Activated CD4-positive, alpha-beta T cell treated with anti-CD3 and anti-CD28 coated beads, Interleukin-2, amount 50 U/mL, for 1 hour (primary cell): ENCODE data around the gene CRACDL.

Experiments used
- DNase-seq: peaks from one replicate; pipeline ENCODE4 v3.0.0-alpha.2; 2020

Gene CRACDL

GRCh38 chr2:98799375-98800329 lies 136.4 kb downstream of the CRACDL start:
- no peak for DNase-seq

- no peak for DNase-seq
Measured at GRCh38 chr2:98796775-98797544, 139.1 kb downstream of the CRACDL start.

DNA sequence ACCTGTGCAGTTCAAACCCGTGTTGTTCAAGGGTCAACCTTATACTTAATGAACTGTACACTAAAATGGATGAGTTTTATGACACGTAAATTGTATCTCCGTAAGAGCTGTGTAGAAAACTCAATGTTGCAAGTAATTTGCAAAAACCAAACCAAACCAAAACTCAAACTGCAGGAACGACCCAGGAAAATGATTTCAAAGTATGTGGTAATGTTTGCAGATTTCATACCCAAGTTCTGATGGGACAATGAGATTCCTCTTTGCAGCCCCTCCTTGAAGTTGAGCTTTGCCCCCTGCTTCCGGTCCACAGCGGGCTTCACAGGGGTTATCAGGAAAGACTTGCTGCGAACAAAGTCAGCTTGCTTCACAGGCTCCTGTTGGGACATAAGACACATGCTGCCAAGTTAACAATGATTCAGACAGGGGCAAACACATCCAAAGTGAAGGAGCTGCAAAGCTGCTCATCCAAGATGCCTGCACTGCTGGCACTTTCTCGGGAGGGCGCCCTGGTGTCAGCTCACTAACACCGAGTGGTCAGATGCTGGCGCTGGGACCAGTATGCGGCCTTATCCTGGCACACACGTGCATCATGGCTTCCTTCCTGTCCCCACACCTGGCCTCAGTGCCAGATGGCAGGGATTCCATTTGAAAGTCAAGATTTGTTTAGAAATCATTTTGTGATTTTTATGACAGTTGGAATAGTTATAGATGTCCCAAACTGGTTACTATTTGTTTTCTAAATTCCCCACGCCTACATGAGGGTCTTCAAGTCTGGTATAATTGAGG lies 139.9 kb downstream of the CRACDL start:
- no peak for DNase-seq

DNA sequence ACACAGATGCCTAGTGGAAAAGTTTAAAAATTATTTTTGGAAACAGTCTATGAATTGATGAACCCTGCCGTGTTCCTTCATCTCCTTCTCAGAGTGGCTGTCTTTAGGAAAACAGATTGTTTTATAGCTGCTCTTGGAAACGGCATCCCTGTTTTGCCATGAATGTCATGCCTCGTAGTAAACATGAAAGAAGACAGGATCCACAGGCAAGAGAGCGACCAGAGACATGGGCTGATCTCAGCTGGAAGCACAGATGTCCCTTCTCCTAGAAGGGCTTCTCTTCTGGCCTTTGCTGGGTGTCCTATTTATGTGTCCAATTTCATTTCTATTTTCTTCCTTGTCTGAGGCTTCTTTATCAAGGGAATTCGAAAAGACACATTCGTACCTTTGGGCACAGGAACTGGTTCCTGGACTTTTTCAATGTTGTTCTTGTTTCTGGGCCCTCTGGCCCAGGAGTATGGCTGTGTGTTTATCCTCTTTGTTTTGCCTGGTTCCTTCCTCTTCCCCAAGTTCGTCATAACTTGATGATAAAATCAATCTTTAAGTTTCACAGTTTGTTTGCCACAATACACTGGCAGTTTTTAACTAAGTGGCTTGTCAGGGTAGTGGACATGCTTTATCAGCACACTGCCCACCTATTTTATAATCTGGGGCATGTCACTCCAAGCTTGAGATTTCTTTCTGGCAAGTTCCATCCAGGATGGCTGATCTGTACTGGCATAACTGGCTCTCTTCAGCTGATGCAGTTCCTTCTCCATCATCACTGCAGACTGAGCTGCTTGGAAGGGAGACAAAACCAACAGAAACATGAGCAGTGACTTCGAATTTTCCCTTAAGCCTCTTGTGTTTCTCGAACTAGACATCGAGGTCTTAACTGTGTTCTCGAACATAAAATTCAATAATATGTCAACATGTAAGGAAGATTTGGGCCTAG lies 141.9 kb downstream of the CRACDL start:
- no peak for DNase-seq

- DNase-seq: no peak
Measured at GRCh38 chr2:98793275-98793674, 142.8 kb downstream of the CRACDL start.

DNA sequence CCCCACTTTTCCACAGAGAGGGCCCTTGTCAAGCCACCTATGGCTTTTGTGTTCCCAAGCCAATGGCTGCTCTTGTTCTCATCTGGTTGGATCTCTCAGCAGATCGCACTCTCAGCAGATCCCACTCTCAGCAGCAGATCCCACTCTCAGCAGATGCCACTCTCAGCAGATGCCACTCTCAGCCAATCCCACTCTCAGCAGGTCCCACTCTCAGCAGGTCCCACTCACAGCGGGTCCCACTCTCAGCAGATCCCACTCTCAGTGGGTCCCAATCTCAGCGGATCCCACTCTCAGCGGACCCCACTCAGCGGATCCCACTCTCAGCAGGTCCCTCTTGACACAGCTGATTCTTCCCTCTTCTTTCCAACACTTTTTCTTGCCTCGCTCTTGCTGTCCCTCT lies 145.8 kb downstream of the CRACDL start:
- no peak for DNase-seq

- DNase-seq: no peak
Measured at GRCh38 chr2:98787700-98788099, 148.3 kb downstream of the CRACDL start.

GRCh38 chr2:98786179-98786578 lies 149.8 kb downstream of the CRACDL start:
- no peak for DNase-seq

GRCh38 chr2:98782570-98782969 lies 153.5 kb downstream of the CRACDL start:
- DNase-seq: no peak

- no peak for DNase-seq
Measured at GRCh38 chr2:98781822-98782221, 154.2 kb downstream of the CRACDL start.

DNA sequence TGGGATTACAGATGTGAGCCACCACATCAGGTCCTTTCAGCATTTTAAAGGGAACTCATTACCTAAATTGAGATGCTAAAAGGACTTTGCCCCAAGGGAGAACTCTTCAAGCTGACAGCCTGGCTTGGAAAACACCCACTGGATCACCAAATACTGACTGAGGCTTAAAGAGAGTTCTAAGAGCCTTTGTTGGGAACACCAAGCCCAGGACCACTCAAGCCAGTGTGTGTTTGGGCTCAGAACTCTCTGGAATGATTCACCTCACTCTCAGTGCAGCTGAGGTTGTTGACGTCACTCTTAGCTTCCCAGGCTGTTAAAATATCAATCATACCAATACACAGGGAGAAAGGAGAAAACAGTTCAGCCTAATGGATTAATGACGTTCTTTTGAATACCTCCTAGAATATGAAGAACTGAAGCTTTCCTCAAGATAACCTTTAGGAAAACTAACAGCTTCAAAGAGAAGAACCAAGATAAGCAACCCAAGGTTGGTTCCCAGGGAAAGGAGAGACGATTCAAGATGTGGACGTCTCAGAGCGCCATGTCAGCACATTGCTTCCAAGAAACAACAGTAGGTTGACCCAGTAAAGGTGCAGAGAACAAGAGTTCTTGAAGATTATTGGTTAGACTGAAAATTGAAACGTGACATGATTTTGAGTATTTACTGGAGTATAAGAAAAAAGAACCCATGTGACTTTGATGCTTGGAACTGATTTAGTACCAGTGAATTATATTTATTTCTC lies 157.1 kb downstream of the CRACDL start:
- DNase-seq: no peak

DNA sequence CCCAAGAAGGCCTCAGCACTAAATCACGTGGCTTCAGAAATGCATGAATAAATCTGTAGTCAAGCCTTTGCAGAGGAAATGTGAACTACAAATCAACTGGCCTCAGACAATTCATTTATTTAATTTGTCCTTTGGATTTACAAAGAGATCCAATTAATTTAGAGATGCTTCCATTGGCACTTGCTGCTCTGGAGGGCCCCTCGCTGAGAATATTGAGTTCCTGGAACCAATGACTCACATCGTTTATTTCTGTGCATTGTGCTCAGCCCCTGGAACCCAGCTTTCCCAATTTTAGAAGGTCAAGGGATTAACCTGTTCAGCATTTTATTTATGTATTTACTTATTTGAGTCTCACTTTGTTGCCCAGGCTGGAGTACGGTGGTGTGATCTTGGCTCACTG lies 157.9 kb downstream of the CRACDL start:
- DNase-seq: no peak

- DNase-seq: no peak
Measured at GRCh38 chr2:98777710-98778109, 158.3 kb downstream of the CRACDL start.

DNA sequence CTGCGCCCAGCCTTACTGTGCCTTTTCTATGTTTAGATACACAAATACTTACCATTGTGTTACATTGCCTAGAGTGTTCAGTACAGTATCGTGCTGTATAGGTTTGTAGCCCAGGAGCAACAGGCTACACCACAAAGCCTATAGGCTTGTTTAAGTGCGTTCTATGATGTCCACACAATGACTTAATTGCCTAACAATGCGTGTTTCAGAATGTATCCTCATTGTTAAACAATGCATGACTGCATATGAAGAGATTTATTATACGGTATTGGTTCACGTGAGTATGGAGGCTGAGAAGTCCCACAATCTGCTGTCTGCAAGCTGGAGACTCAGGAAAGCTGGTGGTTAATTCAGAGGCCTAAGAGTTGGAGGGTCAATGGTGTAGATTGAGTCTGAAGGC lies 158.9 kb downstream of the CRACDL start:
- no peak for DNase-seq

GRCh38 chr2:98776136-98776535 lies 159.9 kb downstream of the CRACDL start:
- DNase-seq: no peak

GRCh38 chr2:98775146-98775986 lies 160.7 kb downstream of the CRACDL start:
- DNase-seq: no peak

- no peak for DNase-seq
Measured at GRCh38 chr2:98773907-98774306, 162.1 kb downstream of the CRACDL start.

- no peak for DNase-seq
Measured at GRCh38 chr2:98773169-98773568, 162.9 kb downstream of the CRACDL start.

DNA sequence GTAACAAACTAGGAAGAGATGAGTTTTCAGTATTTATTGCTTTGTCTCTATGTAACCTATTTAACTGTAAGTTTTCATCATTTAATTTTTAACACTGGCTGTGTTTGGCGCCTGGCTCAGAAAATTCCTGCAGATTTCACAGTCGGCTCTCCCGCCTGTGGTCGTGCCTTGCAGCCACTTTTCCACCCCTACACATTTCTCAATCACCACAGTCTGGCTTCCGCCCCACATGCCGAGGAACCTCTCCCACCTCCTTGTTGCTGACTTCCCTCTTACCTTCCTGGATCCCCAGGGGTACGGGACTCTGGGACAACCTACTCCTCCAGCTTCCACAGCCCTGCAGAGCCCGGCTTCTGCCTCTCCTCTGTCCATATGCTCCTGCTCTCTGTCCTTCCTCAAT lies 163.5 kb downstream of the CRACDL start:
- DNase-seq: no peak
